ENCODE data around the gene DHRS12. TPM values are rescaled to one million over a fixed set of nuclear protein-coding genes. Genes with fewer than 3 reads are reported as not detected.

The DHRS12 gene, protein sequence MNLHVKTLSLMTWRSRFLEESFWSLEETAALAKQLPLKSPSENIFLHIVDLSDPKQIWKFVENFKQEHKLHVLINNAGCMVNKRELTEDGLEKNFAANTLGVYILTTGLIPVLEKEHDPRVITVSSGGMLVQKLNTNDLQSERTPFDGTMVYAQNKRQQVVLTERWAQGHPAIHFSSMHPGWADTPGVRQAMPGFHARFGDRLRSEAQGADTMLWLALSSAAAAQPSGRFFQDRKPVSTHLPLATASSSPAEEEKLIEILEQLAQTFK
- total RNA-seq: 1 to 10 TPM; 5.3 to 5.4 TPM

GRCh38 chr13:51803422-51804294 is at the start of gene DHRS12:
DHRS12 (minus strand) TSS chr13:51804163; CDS start chr13:51799659, 4,504 bp downstream.
- ChIA-PET CTCF (interaction anchor here (0.7 to 1.3 kb wide), 3 partner anchors 46 to 350 kb away, joined by 3 read pairs; no protein-coding TSS in a partner anchor), POLR2A (interaction anchor here (0.6 to 4.1 kb wide), 5 partner anchors 9 to 352 kb away, joined by 3 to 22 read pairs (median 11); partner anchors contain the start of gene INTS6)

DNA sequence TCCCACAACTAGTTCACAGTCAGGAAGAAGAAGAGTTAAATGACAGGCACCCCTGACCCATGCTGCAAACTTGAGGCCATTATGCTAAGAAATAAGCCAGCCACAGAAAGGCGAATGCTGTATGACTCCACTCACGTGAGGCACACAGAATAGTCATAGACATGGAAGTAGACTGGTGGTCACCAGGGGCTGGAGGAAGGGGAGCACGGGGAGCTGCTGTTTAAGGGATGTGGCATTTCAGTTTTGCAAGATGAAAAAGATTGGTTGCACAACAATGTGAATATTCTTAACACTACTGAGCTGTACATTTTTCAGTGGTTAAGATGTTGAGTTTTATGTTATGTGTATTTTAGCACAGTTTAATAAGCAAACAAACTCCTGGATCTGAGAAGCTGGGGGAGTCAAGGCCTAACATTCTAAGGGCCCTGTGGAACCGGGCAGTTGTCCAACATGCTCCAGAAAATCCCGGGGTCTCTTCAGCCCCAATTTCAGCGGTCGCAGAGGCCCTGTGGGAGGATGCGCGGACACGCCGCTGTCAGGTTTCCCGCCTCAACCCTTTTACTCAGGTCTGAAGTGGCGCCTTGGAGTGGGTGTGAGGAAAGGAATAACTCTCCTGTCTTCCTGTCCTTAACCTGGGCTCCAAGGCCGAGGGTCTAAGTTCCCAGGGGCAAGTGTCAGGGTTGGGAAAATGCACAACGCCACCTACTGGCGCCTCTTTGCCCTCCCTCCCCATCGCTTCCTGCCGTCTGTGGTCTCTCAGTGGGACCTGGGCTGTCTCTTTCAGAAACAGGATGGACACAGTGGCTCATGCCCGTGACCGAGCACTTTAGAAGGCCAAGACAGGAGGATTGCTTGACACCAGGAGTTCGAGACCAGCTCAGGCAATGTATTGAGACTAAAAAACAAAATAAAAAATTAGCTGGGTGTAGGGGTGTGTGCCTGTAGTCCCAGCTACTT is 45.5 kb upstream of the DHRS12 start:
- POLR2A ChIA-PET: no interaction called here
- CTCF ChIA-PET: interaction anchor here (0.7 to 2.0 kb wide), 5 partner anchors 13 to 34 kb away, joined by 3 to 10 read pairs (median 5); partner anchors contain the start of gene CCDC70

- POLR2A ChIA-PET: no interaction called here
- CTCF ChIA-PET: interaction anchor here (0.9 to 2.0 kb wide), 4 partner anchors 14 to 33 kb away, joined by 3 to 10 read pairs (median 5); partner anchors contain the start of gene CCDC70
These were observed 44.7 kb upstream of the DHRS12 start for GRCh38 chr13:51848674-51849073.

DNA sequence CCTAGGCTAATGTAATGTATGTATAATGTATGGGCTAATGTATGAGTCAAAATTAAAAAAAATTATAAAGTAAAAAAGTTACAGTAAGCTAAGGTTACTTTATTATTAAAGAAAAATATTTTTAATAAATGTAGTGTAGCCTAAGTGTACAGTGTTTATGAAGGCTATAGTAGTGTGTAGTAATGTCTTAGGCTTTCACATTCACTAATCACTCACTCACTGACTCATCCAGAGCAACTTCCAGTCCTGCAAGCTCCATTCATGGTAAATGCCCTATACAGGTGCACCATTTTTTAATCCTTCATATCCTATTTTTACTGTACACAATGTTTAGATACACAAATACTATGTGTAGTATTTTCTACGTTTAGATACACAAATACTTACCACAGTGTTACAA is 42.8 kb upstream of the DHRS12 start:
- POLR2A ChIA-PET: no interaction called here
- CTCF ChIA-PET: interaction anchor here (0.7 to 1.5 kb wide), 3 partner anchors 8 to 62 kb away, joined by 3 read pairs; no protein-coding TSS in a partner anchor

DNA sequence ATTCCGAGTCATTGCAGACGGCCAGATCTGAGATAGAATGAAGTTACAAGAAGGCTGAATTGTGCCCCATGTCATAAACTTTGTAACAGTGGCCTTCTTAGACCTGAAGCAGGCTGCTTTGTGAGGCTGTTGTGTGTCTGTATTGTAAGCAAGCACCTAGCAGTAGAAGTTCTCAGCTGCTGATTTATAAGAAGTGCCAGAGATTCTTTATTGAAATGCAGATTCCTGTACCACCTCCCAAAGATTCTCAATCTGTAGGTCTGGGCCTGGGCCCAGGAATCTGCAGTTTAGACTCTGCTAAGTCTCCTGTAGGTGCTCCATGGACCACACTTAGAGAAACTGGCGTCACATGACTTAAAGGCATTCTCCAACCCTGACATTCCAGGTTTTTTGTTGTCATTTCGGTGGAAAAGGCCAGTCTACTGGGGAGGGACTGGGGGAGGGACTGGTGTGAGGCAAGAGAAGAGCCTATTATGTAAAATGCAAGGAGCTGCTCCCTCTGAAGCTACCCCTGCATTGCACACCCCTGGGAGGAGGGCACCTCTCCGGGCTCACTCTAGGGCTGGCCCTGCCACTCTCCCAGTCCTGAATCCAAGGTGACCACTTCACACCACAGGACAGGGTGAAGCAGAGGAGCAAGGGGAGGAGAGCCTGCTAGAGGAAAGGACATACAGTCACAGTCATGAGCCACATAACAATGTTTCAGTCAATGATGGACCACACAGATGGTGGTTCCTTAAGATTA is 41.8 kb upstream of the DHRS12 start:
- CTCF ChIA-PET: interaction anchor here (1.0 to 2.1 kb wide), 8 partner anchors 11 to 81 kb away, joined by 3 to 7 read pairs (median 3); no protein-coding TSS in a partner anchor

DNA sequence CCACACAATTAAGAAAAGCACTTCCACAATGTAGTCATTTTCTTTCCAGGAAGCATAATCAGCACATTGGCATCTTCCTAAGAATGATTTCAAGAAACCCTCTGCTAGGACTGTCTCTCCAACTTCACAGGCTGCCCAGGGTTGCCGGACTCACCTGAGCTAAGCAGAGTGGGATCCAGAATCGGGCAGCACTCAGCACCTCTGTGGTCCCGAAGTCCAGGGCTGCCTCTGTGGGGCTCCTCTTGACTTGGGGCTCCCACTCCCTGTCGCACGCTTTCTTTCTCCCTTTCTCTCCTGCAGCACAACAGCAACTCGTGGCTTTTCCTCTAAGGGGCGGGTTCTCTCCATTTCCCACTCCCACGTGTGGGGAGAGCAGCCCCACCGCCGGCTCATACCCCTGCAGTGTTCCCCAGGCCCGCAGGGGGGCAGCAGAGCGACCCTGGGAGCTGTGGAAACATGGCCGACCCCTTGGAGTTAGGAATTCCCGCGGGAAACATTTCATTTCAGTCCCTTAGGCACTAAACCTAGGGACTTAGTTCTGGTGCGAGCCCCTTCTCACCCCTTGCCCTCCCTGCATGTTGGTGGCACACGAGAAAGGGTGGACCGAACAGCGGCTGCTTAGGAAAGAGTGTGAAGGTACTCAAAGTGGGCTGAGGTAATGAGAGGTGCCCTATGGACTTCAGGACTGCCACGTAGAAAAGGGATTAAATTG is 41.1 kb upstream of the DHRS12 start, which contains the start of gene TMEM272:
Gene TMEM272 (minus strand): TSS at position 316 of the 712 bp plus-strand sequence. CDS start 6,647 bp downstream, outside the sequence.
- ChIA-PET CTCF (interaction anchor here (1.0 to 2.1 kb wide), 7 partner anchors 10 to 284 kb away, joined by 3 to 7 read pairs (median 3); partner anchors contain the start of gene NEK5), POLR2A (no interaction called here)

More for the DNA sequence above, 41.8 kb upstream of the DHRS12 start:
- POLR2A ChIA-PET: no interaction called here

GRCh38 chr13:51843529-51843928 is 39.6 kb upstream of the DHRS12 start:
- POLR2A ChIA-PET: no interaction called here
- CTCF ChIA-PET: interaction anchor here (1.4 to 1.6 kb wide), 2 partner anchors 28 to 285 kb away, joined by 4 to 7 read pairs; partner anchors contain the start of gene NEK5

DNA sequence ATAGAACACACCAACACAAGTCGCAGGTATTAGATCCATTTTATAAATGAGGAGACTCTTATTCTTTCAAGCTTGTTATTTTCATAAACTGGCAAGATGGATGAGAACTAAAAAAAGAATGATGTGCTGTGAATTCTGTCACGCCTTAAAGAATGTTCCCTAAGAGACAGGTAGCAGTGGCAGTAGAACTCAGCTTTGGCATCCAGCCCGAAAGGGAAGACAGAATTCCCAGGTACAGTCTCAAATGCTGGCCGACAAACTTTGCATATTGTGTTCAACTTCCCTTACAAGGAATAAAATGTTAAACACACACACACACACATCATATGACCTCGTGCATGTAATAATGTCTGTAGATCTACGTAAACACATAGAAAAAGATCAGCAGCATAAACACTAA is 37.8 kb upstream of the DHRS12 start:
- CTCF ChIA-PET: no interaction called here

DNA sequence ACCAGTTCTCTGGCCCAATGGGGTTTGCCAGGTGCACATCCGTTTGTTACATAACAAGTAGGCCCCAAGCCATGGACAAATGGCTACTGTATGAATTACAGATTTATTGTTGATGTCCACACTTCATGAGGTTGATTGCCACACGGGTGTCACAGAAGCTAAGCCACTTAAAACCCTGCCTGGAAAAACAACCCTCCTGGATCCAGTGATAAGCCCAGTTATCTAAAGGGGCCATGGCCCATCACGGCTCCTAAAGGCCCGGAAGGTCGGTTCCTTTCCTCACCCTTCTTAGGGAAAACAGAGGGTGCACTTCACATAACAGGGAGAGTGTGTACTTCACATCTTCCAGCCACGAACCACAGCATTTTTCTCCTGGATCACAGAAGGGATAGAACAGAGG is 37.0 kb upstream of the DHRS12 start:
- ChIA-PET CTCF (no interaction called here), POLR2A (no interaction called here)

More for the DNA sequence above, 37.8 kb upstream of the DHRS12 start:
- POLR2A ChIA-PET: no interaction called here

- ChIA-PET CTCF (interaction anchor here (0.6 to 1.4 kb wide), 2 partner anchors 25 to 432 kb away, joined by 4 read pairs; no protein-coding TSS in a partner anchor), POLR2A (no interaction called here)
These were observed 36.0 kb upstream of the DHRS12 start for GRCh38 chr13:51839711-51840540.

DNA sequence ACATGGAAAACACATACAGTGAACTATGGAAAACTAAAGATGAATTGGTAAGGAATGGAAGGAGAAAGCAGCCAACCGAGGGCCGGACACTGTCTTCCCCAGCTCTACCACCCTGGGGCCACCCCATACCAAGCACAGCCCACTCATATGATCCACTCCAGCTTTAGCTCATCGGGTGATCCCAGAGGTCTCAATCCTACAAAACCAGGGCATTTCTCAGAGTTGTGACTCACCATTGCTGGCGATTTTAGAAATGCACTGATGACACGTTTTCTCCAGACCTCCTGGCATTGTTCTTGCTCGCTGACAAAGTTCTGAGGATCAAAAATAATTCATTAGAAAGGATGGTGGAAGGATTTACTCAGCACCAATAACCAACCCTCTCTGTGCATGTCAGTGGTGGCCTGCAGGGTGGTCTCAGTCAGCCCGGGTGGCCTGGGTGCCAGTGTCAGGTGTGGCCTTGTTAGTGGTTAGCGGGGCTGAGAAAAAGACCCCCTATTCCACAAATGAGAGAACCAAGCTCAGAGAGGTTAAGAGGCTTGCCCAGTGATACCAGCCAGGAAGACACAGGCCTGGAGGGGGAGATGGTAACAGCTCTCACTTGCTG is 34.4 kb upstream of the DHRS12 start:
- CTCF ChIA-PET: interaction anchor here (0.7 to 1.4 kb wide), 3 partner anchors 9 to 23 kb away, joined by 3 to 5 read pairs (median 4); no protein-coding TSS in a partner anchor
- POLR2A ChIA-PET: no interaction called here

- CTCF ChIA-PET: no interaction called here
- POLR2A ChIA-PET: no interaction called here
These were observed 33.1 kb upstream of the DHRS12 start for GRCh38 chr13:51837016-51837415.

- CTCF ChIA-PET: interaction anchor here (0.6 to 2.4 kb wide), 3 partner anchors 10 to 417 kb away, joined by 4 to 7 read pairs (median 7); partner anchors contain the start of gene TMEM272
- POLR2A ChIA-PET: no interaction called here
These were observed 30.7 kb upstream of the DHRS12 start for GRCh38 chr13:51834581-51835171.

GRCh38 chr13:51833980-51834379 is 30.0 kb upstream of the DHRS12 start:
- CTCF ChIA-PET: interaction anchor here (2.4 kb wide), 1 partner anchor 19 kb away, joined by 7 read pairs; no protein-coding TSS in a partner anchor
- POLR2A ChIA-PET: no interaction called here

- ChIA-PET CTCF (interaction anchor here (0.9 to 2.1 kb wide), 7 partner anchors 10 to 75 kb away, joined by 3 to 20 read pairs (median 3); partner anchors contain the start of gene TMEM272), POLR2A (no interaction called here)
These were observed 28.6 kb upstream of the DHRS12 start for GRCh38 chr13:51832471-51833152.

All from activated CD8-positive, alpha-beta memory T cell treated with anti-CD3 and anti-CD28 coated beads for 36 hours (primary cell).